SK-N-SH (cell line): ENCODE measurements around the gene TMEM170A. TPM values are rescaled to one million over a fixed set of nuclear protein-coding genes. Genes with fewer than 3 reads are reported as not detected.
A peak's percentile ranks its signal among the peaks of the same experiment; 100 is the strongest.

Experiments used
- CTCF ChIA-PET: fragments of 300-600, 350-600 bp; formaldehyde crosslinking; extraction: SDS; loops from one replicate; lab custom pipeline; 2021; lab: Yijun Ruan, JAX
- POLR2A ChIA-PET: fragments of 350-600 bp; sonication (Branson Sonifier 250); formaldehyde crosslinking; extraction: SDS; loops from one replicate; lab custom pipeline; 2020; ENCODE audit warnings: antibody characterized with exemption, inconsistent platforms; lab: Yijun Ruan, JAX
- DNase-seq: peaks from one replicate; pipeline ENCODE4 v3.0.0; 2012
- H2AFZ ChIP-seq: fragments of 200-600 bp; sonication (generic); 2 replicates; pipeline ENCODE4 v1.8.1; 2016; ENCODE audit warnings: antibody characterized with exemption, mild to moderate bottlenecking, low read depth
- H3F3A ChIP-seq: fragments of 200-600 bp; sonication (generic); replicated peaks from 2 replicates; pipeline ENCODE3; 2016; ENCODE audit warnings: antibody characterized with exemption, mild to moderate bottlenecking; ENCODE audit not compliant: insufficient read depth
- H3K27ac ChIP-seq, 2 experiments: fragments of 200-500 bp in 1 of 2; fragments of 200-600 bp in 1 of 2; sonication (Bioruptor generic) in 1 of 2; sonication (generic), shearing (Covaris generic) in 1 of 2; 2 replicates each; pipeline versions ENCODE4 v1.5.1 to v1.6.1; 2014 to 2016; ENCODE audit warnings: low read depth in 2 of 2, inconsistent platforms in 1 of 2, low read length in 1 of 2, mild to moderate bottlenecking in 1 of 2, mixed read lengths in 1 of 2
- H3K27me3 ChIP-seq: fragments of 200-600 bp; sonication (generic), shearing (Covaris generic); 2 replicates; pipeline ENCODE4 v1.6.1; 2016; ENCODE audit warnings: mixed run types; ENCODE audit not compliant: insufficient read depth
- H3K36me3 ChIP-seq, 2 experiments: fragments of 200-500 bp in 1 of 2; fragments of 200-600 bp in 1 of 2; sonication (Bioruptor generic) in 1 of 2; sonication (generic) in 1 of 2; replicated peaks in 1 of 2; 2 replicates each; pipeline versions ENCODE3 to v1.5.1; 2014 to 2016; ENCODE audit warnings: low read length in 1 of 2, mild to moderate bottlenecking in 1 of 2; ENCODE audit not compliant: insufficient read depth in 2 of 2, control insufficient read depth in 1 of 2
- H3K4me1 ChIP-seq, 2 experiments: fragments of 200-500 bp in 1 of 2; fragments of 200-600 bp in 1 of 2; sonication (Bioruptor generic) in 1 of 2; sonication (generic), shearing (Covaris generic) in 1 of 2; 2 replicates each; pipeline versions ENCODE4 v1.5.1 to v1.6.1; 2014 to 2016; ENCODE audit warnings: low read depth in 1 of 2, low read length in 1 of 2, mixed run types in 1 of 2; ENCODE audit not compliant: insufficient read depth in 2 of 2, control insufficient read depth in 1 of 2
- H3K4me2 ChIP-seq: fragments of 200-600 bp; sonication (generic), shearing (Covaris generic); 2 replicates; pipeline ENCODE4 v1.6.1; 2017; ENCODE audit warnings: mixed run types
- H3K4me3 ChIP-seq, 2 experiments: fragments of 200-500 bp in 1 of 2; fragments of 200-600 bp in 1 of 2; sonication (Bioruptor generic) in 1 of 2; sonication (generic), shearing (Covaris generic) in 1 of 2; 2 replicates each; pipeline versions ENCODE4 v1.5.1 to v1.8.1; 2014 to 2016; ENCODE audit warnings: low read depth in 2 of 2, inconsistent platforms in 1 of 2, low read length in 1 of 2, mild to moderate bottlenecking in 1 of 2, mixed read lengths in 1 of 2, moderate library complexity in 1 of 2
- H3K79me2 ChIP-seq: fragments of 200-600 bp; sonication (generic); 2 replicates; pipeline ENCODE4 v1.8.1; 2017; ENCODE audit warnings: mild to moderate bottlenecking; ENCODE audit not compliant: insufficient read depth
- H3K9ac ChIP-seq: fragments of 200-600 bp; sonication (generic); 2 replicates; pipeline ENCODE4 v1.6.1; 2017; ENCODE audit warnings: mixed run types
- H3K9me2 ChIP-seq: fragments of 200-600 bp; sonication (generic); 2 replicates; pipeline ENCODE4 v1.6.1; 2017; ENCODE audit warnings: mixed run types
- H3K9me3 ChIP-seq: fragments of 200-600 bp; sonication (generic); 2 replicates; pipeline ENCODE4 v1.6.1; 2017; ENCODE audit warnings: mixed run types, mild to moderate bottlenecking, moderate library complexity
- H4K20me1 ChIP-seq: fragments of 200-600 bp; sonication (generic); 2 replicates; pipeline ENCODE4 v1.6.1; 2017; ENCODE audit warnings: mild to moderate bottlenecking, mixed run types; ENCODE audit not compliant: insufficient read depth
- CHD2 ChIP-seq: fragments of 150-350 bp; IDR thresholded peaks from 2 replicates; pipeline ENCODE4 v1.6.1; 2018; ENCODE audit warnings: low read length; ENCODE audit not compliant: partially characterized antibody
- EP300 ChIP-seq, 2 experiments: IDR thresholded peaks; 2 replicates each; pipeline versions ENCODE4 v1.4.0 to v1.6.1; 2012; ENCODE audit warnings: borderline replicate concordance in 1 of 2, low read depth in 1 of 2, low read length in 1 of 2
- EZH2phosphoT487 ChIP-seq: fragments of 200-600 bp; sonication (generic); IDR thresholded peaks from 2 replicates; pipeline ENCODE4 v1.6.1; 2017; ENCODE audit warnings: low read depth, mixed run types, mild to moderate bottlenecking, antibody characterized with exemption, moderate library complexity, borderline replicate concordance
- GABPA ChIP-seq: IDR thresholded peaks from 2 replicates; pipeline ENCODE4 v1.4.0; 2012; ENCODE audit warnings: low read depth, mild to moderate bottlenecking
- GATA2 ChIP-seq: sonication (generic); formaldehyde crosslinking; IDR thresholded peaks from 2 replicates; pipeline ENCODE4 v1.5.0; 2020; ENCODE audit warnings: mild to moderate bottlenecking, missing genetic modification reagents
- MXI1 ChIP-seq: IDR thresholded peaks from 2 replicates; pipeline ENCODE4 v1.6.1; 2012; ENCODE audit warnings: mild to moderate bottlenecking, low read depth, low read length, improper control_type of control experiment
- POLR2AphosphoS5 ChIP-seq: IDR thresholded peaks from 2 replicates; pipeline ENCODE4 v1.6.1; 2012; ENCODE audit warnings: low read depth, low read length
- RAD21 ChIP-seq: IDR thresholded peaks from 2 replicates; pipeline ENCODE4 v1.6.1; 2012; ENCODE audit warnings: mild to moderate bottlenecking, low read length
- RCOR1 ChIP-seq: fragments of 150-350 bp; IDR thresholded peaks from 2 replicates; pipeline ENCODE4 v1.6.1; 2017; ENCODE audit warnings: antibody characterized with exemption, low read length
- RXRA ChIP-seq: IDR thresholded peaks from 2 replicates; pipeline ENCODE4 v1.4.0; 2012; ENCODE audit warnings: low read depth, mild to moderate bottlenecking, borderline replicate concordance
- SMC3 ChIP-seq: IDR thresholded peaks from 2 replicates; pipeline ENCODE4 v1.6.1; 2012; ENCODE audit warnings: low read depth, low read length, improper control_type of control experiment
- TCF12 ChIP-seq: IDR thresholded peaks from 2 replicates; pipeline ENCODE4 v1.4.0; 2012
- TEAD4 ChIP-seq: IDR thresholded peaks from 2 replicates; pipeline ENCODE4 v1.4.0; 2012; ENCODE audit warnings: mild to moderate bottlenecking, borderline replicate concordance; ENCODE audit not compliant: insufficient read depth
- YY1 ChIP-seq: IDR thresholded peaks from 2 replicates; pipeline ENCODE4 v1.4.0; 2012; ENCODE audit warnings: low read depth, mild to moderate bottlenecking
- WGBS: methylation state at CpG from one replicate; pipeline ENCODE4 v1.1.6; 2017; ENCODE audit warnings: low lambda C conversion rate; 5-methylcytosine and 5-hydroxymethylcytosine counted together
- polyA plus RNA-seq, 3 experiments: library from polyadenylated mRNA; depleted of rRNA; stranded (reverse); fragments of >200 nt; gene quantifications; 2 replicates each; pipeline ENCODE4 v1.2.3, GENCODE V29; 2012
- TF ChIP-seq, protein P1 (sequence below): IDR thresholded peaks from 2 replicates; pipeline ENCODE4 v1.4.0; 2012; ENCODE audit warnings: low read depth, borderline replicate concordance
- TF ChIP-seq, protein P2 (sequence below): IDR thresholded peaks from 2 replicates; pipeline ENCODE4 v1.6.1; 2012; ENCODE audit warnings: mild to moderate bottlenecking, low read depth, low read length, moderate library complexity
- TF ChIP-seq, protein P3 (sequence below): IDR thresholded peaks from 2 replicates; pipeline ENCODE4 v1.4.0; 2012; ENCODE audit warnings: low read depth, borderline replicate concordance

The TMEM170A gene
- polyA plus RNA-seq, 1 of the 3 experiments (the other 2 are of a cell fraction), result 9.2 TPM

GRCh38 chr16:75443298-75443697 is 21.2 kb downstream of the TMEM170A start:
- TF ChIP-seq CHD2, result peak; percentile 87
- TF ChIP-seq YY1, result 0 out of 2 replicates have a peak, but pooled peaks have one; percentile 20
- peak; percentile 39; the same call in 1 of the 2 replicates for TF ChIP-seq TEAD4
- no peak for TF ChIP-seq SMC3
- TF ChIP-seq RAD21, result no peak
- peak in 1 of 2 experiments; percentile 76; a peak in 1 of 4 replicates for TF ChIP-seq EP300 (IDR thresholded peaks at IDR 0.05; ENCODE audit: borderline replicate concordance in 1 of 2, low read depth in 1 of 2, low read length in 1 of 2)
- peak; percentile 98 for TF ChIP-seq RCOR1
- TF ChIP-seq TCF12, result peak; percentile 88
- TF ChIP-seq GATA2, result no peak
- TF ChIP-seq RXRA, result no peak
- TF ChIP-seq, protein P1, sequence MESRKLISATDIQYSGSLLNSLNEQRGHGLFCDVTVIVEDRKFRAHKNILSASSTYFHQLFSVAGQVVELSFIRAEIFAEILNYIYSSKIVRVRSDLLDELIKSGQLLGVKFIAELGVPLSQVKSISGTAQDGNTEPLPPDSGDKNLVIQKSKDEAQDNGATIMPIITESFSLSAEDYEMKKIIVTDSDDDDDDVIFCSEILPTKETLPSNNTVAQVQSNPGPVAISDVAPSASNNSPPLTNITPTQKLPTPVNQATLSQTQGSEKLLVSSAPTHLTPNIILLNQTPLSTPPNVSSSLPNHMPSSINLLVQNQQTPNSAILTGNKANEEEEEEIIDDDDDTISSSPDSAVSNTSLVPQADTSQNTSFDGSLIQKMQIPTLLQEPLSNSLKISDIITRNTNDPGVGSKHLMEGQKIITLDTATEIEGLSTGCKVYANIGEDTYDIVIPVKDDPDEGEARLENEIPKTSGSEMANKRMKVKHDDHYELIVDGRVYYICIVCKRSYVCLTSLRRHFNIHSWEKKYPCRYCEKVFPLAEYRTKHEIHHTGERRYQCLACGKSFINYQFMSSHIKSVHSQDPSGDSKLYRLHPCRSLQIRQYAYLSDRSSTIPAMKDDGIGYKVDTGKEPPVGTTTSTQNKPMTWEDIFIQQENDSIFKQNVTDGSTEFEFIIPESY, result no peak
- TF ChIP-seq GABPA, result no peak
- peak; percentile 70 for TF ChIP-seq MXI1
- TF ChIP-seq POLR2AphosphoS5, result peak; percentile 34; the same call in 1 of the 2 replicates
- TF ChIP-seq EZH2phosphoT487, result no peak
- TF ChIP-seq, protein P2, sequence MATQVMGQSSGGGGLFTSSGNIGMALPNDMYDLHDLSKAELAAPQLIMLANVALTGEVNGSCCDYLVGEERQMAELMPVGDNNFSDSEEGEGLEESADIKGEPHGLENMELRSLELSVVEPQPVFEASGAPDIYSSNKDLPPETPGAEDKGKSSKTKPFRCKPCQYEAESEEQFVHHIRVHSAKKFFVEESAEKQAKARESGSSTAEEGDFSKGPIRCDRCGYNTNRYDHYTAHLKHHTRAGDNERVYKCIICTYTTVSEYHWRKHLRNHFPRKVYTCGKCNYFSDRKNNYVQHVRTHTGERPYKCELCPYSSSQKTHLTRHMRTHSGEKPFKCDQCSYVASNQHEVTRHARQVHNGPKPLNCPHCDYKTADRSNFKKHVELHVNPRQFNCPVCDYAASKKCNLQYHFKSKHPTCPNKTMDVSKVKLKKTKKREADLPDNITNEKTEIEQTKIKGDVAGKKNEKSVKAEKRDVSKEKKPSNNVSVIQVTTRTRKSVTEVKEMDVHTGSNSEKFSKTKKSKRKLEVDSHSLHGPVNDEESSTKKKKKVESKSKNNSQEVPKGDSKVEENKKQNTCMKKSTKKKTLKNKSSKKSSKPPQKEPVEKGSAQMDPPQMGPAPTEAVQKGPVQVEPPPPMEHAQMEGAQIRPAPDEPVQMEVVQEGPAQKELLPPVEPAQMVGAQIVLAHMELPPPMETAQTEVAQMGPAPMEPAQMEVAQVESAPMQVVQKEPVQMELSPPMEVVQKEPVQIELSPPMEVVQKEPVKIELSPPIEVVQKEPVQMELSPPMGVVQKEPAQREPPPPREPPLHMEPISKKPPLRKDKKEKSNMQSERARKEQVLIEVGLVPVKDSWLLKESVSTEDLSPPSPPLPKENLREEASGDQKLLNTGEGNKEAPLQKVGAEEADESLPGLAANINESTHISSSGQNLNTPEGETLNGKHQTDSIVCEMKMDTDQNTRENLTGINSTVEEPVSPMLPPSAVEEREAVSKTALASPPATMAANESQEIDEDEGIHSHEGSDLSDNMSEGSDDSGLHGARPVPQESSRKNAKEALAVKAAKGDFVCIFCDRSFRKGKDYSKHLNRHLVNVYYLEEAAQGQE, result no peak
- TF ChIP-seq, protein P3, sequence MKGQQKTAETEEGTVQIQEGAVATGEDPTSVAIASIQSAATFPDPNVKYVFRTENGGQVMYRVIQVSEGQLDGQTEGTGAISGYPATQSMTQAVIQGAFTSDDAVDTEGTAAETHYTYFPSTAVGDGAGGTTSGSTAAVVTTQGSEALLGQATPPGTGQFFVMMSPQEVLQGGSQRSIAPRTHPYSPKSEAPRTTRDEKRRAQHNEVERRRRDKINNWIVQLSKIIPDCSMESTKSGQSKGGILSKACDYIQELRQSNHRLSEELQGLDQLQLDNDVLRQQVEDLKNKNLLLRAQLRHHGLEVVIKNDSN, result no peak
- Histone ChIP-seq H3K79me2 (peaks cover 4% of the 10 kb centered on the region), H2AFZ (0 out of 2 replicates have a peak overlapping the region, but pooled peaks have one; percentile 33), H3K27ac (peak overlapping the region; percentile 67 to 76), H3K27me3 (no peaks in the 10 kb centered on the region), H3K9ac (no peak overlapping the region), H3K4me3 (no peak overlapping the region), H3K4me2 (peak overlapping the region; percentile 23; the same call in 1 of the 2 replicates), H3K9me2 (no peaks in the 10 kb centered on the region), H3K4me1 (peaks cover 6 to 13% of the 10 kb centered on the region in 2 experiments; a peak in 3 of 4 replicates), H3K9me3 (no peaks in the 10 kb centered on the region), H3K36me3 (peaks cover 8 to 18% of the 10 kb centered on the region in 2 experiments), H3F3A (peaks cover 11% of the 10 kb centered on the region), H4K20me1 (no peaks in the 10 kb centered on the region)
- CTCF ChIA-PET, result interaction anchor here (0.7 to 1.4 kb wide), 2 partner anchors 56 to 333 kb away, joined by 3 to 4 read pairs; no protein-coding TSS in a partner anchor
- DNase-seq, result peak; percentile 72
- POLR2A ChIA-PET, result no interaction called here
- 13% methylated on average over 3 of the region's 3 CpGs for WGBS
